ENCODE measurements around the gene RHBDD1.

- TF ChIP-seq CTCF (IDR thresholded peaks at IDR 0.05; ENCODE audit: poor library complexity) (no peak), EZH2 (IDR thresholded peaks at IDR 0.05; ENCODE audit: borderline replicate concordance) (no peak)
Observed at GRCh38 chr2:226915846-226916360, 80.0 kb downstream of the RHBDD1 start.

Measured in hepatocyte (in vitro differentiated cells).